Stimulated activated CD4-positive, alpha-beta T cell treated with anti-CD3 and anti-CD28 coated beads, Interleukin-15, amount 100 ng/mL, for 48 hours (primary cell): ENCODE results near the gene SPATA33.

Experiments
- DNase-seq, 2 donors: peaks; one replicate each; pipeline ENCODE4 v3.0.0-alpha.2; 2020; ENCODE audit warnings: low read depth in 2 of 2

The SPATA33 gene

DNA sequence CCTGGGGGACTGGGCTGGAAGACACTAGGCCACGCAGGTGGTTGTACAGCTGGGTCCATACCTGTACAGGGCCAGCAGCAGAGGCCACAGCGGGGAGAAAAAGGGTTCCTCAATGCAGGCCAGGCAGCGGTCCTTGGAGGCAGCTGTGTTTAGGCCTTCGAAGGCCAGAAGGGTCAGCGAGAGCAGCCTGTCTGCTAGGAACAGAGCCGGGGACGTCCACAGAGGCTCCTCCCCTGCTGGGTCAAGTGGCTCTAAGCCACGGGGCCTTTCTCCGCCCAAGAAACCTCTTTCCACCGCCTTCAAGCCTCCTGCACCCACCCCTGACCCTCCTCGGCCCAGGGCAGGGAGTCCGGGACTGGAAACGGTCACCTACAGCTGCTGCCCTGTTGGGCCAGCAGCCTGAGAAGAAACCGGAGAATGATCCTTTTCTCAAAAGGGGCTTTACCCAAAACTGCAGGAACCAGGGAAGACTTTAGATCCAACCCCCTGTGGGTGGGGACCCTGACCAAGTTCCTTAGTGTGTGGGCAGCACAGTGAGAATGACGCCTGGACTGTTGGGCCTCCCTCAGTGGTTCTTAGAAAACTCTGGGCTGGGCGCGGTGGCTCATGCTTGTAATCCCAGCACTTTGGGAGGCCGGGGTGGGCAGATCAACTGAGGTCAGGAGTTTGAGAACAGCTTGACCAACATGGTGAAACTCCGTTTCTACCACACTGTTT lies 52.2 kb downstream of the SPATA33 start:
- no peak for DNase-seq

DNA sequence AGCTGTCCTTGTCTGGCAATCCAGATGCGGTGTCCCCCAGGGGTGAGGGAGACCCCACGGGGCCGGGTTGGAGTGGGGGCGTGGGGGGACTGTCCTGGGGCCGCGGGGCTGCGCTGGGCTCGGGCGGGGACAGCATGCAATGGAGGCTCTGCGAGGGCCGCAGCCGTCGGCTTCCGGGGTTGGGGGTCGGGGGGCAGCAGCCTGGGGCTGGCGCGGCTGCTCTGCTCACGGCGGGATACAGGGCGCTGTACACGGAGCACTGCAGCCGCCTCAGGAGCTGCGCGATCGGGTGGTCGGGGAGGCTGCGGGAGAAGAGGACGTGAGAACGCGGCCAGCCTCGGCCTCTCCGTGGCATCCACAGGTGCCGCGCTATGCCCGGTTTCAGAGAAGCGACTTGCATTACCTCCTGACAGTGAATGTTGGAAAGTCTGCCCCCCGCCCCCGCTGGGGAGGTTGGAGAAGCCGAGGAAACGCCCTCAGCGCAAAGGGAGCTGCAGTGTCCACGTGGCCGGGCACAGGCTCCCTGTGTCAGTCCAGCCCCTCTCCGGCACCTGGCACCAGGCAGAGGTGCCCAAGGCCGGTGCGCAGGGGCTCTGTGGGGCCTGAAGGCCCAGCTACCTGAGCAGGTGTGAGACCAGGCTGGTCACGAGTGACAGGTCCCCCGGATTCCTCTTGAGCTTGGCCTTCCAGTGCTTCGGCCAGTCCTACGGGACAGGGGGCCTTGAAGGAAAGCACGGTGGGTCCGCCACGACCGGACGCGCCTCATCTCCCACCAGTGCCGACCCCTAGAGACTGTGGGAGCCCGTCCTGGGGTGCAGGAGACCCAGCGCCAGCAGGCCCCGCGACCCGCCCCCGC lies 53.3 kb downstream of the SPATA33 start:
- no peak for DNase-seq

DNA sequence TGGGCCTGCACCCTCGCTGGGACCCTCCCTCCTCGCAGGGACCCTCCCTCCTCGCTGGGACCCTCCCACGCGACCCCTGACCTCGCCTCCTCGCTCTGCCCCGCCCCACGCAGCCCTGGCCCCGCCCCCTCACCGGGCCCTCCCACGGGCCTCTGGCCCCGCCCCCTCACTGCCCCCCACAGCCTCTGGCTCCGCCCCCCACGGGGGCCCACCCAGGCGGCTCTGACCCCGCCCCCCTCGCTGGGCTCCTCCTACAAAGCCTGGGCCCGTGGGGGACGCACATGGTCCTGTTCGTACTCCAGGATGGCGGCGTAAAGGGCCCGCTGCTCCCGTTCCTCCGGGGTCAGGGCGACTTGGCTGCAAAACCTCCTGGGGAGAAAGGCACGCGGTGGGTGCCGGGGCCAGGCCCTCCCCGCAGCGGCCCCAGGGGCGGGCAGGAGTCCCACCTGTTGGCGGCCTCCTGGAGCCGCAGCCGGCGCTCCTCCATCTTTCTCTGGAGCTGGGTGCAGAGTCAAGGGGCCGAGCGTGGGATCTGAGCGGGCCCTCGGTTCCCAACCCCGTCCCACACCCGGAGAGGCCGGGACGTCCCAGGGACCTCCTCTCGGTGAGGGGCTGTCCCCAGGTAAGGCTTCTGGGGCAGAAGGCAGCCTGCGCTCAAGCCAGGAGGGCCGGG lies 54.1 kb downstream of the SPATA33 start:
- DNase-seq: peak in 1 of 2 donors; percentile 74

DNA sequence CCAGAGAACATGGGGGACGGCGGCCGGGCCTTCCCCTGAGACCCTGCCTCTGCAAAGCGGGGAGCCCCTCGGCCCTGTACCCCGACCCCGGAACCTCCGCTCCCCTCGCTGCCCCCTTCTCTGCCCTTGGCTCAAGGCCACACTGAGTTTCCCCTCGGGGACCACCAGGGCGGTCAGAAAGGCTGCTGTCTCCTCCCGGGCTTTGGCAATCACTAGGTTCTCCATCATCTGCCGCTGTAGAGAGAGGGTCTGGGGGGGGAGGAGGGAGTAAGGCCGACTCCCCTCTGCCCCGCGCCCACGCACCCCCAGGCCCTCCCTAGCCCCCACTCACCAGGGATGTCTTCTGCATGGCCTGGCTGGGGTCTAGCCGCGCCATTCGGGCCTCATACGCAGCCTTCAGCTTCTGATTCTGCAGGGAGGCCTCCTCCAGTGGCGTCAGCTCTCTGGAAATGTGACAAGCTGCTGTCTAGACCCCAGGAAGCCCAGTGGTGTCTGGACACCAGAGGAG lies 54.7 kb downstream of the SPATA33 start:
- no peak for DNase-seq

DNA sequence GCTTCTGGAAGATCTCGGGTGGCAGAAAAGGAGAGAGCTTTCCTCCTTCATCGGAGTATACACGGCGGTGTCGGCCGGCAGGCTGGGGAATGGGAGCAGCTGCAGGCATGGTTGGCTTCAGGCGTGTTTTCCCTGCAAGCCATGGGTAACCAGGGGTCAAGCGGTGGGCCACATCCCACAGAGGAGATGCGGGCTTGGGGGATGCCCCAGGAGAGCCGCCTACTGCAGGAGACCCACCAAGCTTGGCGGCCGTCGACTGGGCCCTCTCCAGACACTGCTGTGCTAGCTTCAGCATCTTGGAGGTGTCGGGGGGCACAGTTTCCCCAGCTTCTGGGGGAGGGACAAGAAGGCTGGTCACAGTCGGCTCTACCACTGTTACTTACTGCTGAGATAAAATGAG lies 58.9 kb downstream of the SPATA33 start:
- DNase-seq: no peak

DNA sequence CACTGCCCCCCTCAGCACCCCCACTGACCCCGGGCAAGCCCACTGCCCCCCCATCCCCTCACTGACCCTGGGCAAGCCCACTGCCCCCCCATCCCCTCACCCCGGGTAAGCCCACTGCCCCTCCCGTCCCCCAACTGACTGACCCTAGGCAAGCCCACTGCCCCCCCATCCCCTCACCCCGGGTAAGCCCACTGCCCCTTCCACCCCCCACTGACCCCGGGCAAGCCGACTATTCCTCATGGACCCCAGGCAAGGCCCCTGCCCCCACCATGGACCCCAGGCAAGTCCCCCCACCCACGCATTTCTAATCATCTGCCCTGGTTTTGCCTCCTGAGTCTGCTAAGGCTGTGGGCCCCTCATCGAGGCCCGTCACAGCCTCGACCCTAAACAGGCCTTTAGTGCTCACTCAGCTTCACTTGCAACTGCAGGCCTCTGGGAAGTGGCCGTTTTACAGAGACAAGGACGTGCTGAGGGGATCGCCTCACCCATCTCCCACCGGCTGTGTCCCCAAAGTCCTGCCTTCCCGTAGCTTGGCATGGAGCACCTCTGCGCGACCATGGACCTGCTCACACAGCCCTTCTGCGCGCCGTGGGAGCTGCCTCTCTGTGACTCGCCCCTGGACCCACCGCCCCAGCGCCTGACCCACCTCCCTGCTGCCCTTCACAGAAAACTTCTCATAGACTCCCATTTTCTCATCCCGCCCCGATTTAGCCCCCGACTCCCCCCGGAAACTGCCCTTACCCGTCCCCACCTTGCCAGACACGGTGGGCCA lies 59.5 kb downstream of the SPATA33 start:
- DNase-seq: no peak

DNA sequence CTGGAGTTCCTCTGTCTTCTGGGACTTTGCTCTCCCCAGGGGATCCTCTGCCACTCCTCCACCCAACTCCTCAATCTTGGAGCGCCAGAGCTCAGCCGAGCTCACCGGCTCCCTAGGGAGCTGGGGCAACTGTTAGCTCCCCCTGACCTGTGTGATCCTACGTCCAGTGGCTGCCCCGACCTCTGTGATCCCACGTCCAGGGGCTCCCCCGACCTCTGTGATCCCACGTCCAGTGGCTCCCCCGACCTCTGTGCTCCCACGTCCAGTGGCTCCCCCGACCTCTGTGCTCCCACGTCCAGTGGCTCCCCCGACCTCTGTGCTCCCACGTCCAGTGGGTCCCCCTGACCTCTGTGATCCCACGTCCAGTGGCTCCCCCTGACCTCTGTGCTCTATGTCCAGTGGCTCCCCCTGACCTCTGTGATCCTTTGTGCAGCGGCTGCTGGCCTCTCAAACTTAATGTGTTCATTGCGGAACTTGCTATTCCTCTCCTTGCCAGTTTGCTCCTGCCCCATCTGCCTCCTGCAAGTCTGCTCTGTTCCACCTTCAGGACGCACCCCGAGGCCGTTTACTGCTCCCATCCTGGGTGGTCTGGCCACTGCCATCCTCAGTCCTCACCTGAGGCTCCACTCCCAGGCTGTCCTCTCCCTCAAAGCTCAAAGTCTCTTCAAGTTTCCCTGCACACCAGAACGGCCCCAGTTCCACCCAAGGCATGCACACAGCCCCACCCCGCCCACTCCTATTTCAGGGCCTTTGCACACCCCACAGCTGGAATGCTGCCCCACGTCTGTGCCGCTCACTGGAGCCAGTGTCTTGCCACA lies 60.3 kb downstream of the SPATA33 start:
- no peak for DNase-seq
